ENCODE measurements around the gene RHBDL1. TPM values are rescaled to one million over a fixed set of nuclear protein-coding genes. Genes with fewer than 3 reads are reported as not detected.

RHBDL1 gene
- total and polyA plus RNA-seq, 9 of the 15 experiments (the other 6 are each of a cell fraction or from before 2014, with no cell fraction given), result 0.03 to 5.6 (median 1.3) TPM; not detected in 1

- TF ChIP-seq PHF8 (IDR thresholded peaks at IDR 0.05; ENCODE audit: borderline replicate concordance, low read length), result peak; percentile 79; the same call in 1 of the 2 replicates
- TF ChIP-seq E2F4 (CRISPR knock-in tag; IDR thresholded peaks at IDR 0.05; ENCODE audit: low read depth), result peak; percentile 50; the same call in 1 of the 2 replicates
- TF ChIP-seq ZNF830 (CRISPR knock-in tag; IDR thresholded peaks at IDR 0.05), result no peak
- TF ChIP-seq SRSF3 (IDR thresholded peaks at IDR 0.05; ENCODE audit: insufficient read depth, low read length), result no peak
- TF ChIP-seq ZKSCAN3 (CRISPR knock-in tag; IDR thresholded peaks at IDR 0.05), result no peak
- no peak for TF ChIP-seq ZNF274 (IDR thresholded peaks at IDR 0.05; ENCODE audit: borderline replicate concordance, low read depth, low read length)
- TF ChIP-seq NBN (IDR thresholded peaks at IDR 0.05; ENCODE audit: low read depth), result no peak
- TF ChIP-seq ETV1 (tag; conservative IDR thresholded peaks at IDR 0.05; ENCODE audit: low read depth), result no peak
- TF ChIP-seq ZNF174 (CRISPR knock-in tag; IDR thresholded peaks at IDR 0.05), result no peak
- TF ChIP-seq RCOR1 (IDR thresholded peaks at IDR 0.05; ENCODE audit: borderline replicate concordance in 1 of 2, low read depth in 2 of 2, low read length in 2 of 2), result peak in 1 of 2 experiments; percentile 28; a peak in 1 of 4 replicates
- peak; percentile 96 for TF ChIP-seq USF1 (CRISPR knock-in tag; IDR thresholded peaks at IDR 0.05)
- TF ChIP-seq MITF (IDR thresholded peaks at IDR 0.05), result no peak
- TF ChIP-seq E2F5 (CRISPR knock-in tag; IDR thresholded peaks at IDR 0.05), result peak; percentile 86; the same call in 1 of the 2 replicates
- TF ChIP-seq KDM5B (IDR thresholded peaks at IDR 0.05; ENCODE audit: insufficient replicate concordance, low read depth, low read length), result no peak
- TF ChIP-seq CTBP1 (IDR thresholded peaks at IDR 0.05; ENCODE audit: borderline replicate concordance), result peak; percentile 96
- TF ChIP-seq PHB2 (IDR thresholded peaks at IDR 0.05; ENCODE audit: low read depth), result no peak
- TF ChIP-seq CREB3 (tag; conservative IDR thresholded peaks at IDR 0.05; ENCODE audit: low read depth), result peak; percentile 57; the same call in 1 of the 2 replicates
- no peak for TF ChIP-seq HMG20A (CRISPR knock-in tag; conservative IDR thresholded peaks at IDR 0.05)
- TF ChIP-seq ZNF3 (CRISPR knock-in tag; IDR thresholded peaks at IDR 0.05), result no peak
- no peak for TF ChIP-seq ZNF408 (CRISPR knock-in tag; IDR thresholded peaks at IDR 0.05; ENCODE audit: low read depth)
- no peak for TF ChIP-seq POLR2H (tag; IDR thresholded peaks at IDR 0.05; ENCODE audit: low read depth)
- no peak for TF ChIP-seq ZNF146 (CRISPR knock-in tag; IDR thresholded peaks at IDR 0.05; ENCODE audit: unreplicated experiment)
- TF ChIP-seq POLR2AphosphoS2 (IDR thresholded peaks at IDR 0.05; ENCODE audit: low read length), result no peak
- peak; percentile 6; the same call in 1 of the 2 replicates for TF ChIP-seq ARID1B (IDR thresholded peaks at IDR 0.05)
These were observed 20.1 kb downstream of the RHBDL1 start (continued) for GRCh38 chr16:695355-696089.

Data from K562 (cell line).